Stimulated activated CD8-positive, alpha-beta memory T cell treated with anti-CD3 and anti-CD28 coated beads, Interleukin-7, amount 100 ng/mL, for 4 hours (primary cell): ENCODE data around the gene MGST2.

Experiments used
- DNase-seq, 2 donors: peaks; one replicate each; pipeline ENCODE4 v3.0.0-alpha.2; 2020; ENCODE audit warnings: low read depth in 2 of 2

Gene MGST2

DNA sequence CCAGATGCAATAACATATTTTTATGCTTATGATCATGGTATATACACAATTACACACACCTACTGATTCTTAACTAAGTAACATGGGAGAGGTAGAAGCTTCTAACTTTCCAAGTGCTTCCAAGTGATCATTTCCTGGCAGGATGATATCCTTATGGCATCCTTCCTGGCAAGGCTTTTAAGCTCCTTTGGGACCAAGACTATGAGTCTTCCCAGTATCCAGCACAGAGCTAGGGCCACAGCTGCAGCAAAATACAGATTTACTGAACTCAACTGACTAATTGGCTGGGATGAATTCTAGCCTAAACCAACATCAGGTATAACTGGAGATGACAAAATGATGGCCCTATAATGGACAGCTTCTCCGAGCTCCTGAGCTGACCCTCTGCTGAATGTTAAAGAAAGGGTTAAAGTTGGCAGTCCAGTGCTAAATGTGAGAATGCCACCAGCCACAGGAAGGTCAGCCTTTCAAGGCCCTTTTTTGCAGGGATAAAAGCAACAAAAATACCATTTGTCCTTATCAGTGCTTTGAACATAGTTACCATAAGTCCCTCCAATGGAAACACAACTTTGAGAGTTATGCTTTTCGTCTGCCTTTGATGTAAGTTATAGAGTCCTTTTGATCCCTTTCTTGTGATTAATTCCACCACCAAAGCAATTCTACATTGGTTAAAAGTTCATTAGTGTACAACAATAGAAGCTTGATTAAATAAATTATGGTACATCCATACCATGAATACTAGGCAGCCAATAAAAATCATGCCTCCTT, 73.4 kb downstream of the MGST2 start:
- DNase-seq: no peak

DNA sequence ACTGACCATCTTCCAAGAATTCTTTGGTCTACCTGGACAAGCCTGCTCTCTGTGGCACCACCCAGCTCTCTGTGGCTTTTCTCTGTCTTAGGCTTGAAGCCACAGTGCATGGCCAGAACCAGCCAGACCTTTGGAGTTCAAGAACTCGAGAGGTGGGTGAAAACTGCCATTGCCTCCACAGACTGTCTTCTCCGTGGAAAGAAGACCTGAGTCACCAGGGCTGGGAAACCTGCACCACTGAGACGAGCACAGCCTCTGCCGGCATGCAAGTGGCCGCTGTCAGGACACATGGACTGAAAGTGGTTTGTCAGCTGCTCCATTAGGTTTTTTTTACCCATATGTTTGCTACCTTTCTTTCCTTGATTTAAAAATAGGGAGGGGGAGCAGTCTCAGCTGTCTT, 74.5 kb downstream of the MGST2 start:
- no peak for DNase-seq

DNA sequence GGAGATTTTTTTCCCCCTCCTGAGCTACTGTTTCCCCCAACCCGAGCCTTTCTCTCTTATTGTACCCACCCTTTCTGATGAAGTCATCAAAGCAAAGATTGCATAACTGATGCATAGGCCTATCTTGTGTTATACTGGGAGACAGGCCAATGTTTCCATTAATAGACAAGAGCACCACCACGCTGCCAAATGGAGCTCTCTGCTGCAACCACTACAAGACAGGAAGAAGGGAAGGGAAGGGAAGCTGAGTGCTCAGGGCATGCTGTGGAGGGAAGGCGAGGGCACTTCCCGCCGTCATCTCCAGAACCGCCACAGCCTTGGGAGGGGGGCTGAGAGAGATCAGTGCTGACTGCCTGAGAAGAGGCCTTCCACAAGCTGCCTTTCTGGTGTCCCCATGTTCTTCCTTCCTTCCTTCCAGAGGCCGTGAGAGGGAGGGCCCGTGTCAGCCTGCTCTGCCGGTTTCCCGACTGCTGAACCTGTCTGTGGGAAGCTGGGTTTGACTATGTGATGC, 75.0 kb downstream of the MGST2 start:
- DNase-seq: no peak

DNA sequence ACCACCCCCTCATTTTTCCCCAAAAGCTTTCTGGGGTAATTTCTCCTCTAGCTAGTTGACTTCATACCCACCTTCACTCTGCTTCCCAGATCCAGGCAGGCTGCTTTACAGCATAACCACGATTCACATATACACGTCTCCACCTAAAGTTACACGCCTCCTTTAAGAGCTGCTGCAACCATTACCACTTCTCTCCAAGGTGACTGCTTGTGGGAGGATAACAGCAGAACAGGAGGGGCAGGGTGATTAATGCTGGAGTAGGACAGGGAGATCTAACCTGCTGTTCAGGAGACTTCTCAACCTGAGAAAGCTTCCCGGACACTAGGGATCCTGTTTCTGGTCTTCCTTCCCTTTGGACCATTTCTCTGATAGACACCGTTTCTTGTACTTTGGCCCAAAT, 77.4 kb downstream of the MGST2 start:
- no peak for DNase-seq

DNA sequence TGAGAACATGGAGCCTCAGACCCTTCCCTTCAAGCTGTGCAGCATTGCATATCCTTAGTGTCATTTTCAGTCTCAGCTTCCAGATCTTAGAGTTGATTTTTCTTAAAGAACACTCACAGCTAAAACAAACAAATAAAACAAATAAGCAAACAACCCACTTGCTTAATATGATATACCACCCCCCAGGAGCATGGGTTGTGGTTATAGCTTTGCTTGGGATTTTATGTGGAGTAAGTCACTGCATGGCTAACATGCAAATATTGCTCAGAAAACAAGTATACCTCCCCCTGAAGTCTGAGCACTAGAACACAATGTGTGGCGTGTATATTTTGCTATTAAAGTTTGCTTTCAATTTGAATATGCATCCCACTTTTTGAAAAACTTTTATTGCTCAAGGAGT, 78.6 kb downstream of the MGST2 start:
- no peak for DNase-seq

DNA sequence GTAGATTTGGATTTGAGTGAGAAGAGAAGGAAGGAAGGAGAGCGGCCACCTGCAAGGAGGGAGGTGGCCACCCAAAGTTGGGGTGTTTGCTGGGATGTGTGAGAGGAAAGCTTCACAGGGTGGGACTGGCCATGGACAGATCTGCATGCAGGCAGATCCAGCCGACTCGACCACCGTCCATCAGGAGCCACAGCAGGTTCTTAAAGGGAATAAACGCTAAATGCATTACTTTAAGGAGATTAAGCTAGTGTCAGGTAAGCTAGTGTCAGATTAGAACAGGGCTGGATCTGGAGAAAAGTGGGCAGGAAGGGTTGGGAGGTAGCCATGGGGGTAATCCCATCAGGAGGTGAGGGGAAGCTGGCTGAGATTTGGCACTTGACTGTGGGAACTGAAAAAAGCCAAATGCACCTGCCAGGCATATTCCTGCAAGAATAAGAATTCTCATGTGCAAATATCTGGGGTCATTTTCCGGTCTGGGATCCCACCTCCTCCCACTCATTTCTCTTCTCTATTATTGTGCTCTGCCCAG, 79.6 kb downstream of the MGST2 start:
- DNase-seq: no peak

DNA sequence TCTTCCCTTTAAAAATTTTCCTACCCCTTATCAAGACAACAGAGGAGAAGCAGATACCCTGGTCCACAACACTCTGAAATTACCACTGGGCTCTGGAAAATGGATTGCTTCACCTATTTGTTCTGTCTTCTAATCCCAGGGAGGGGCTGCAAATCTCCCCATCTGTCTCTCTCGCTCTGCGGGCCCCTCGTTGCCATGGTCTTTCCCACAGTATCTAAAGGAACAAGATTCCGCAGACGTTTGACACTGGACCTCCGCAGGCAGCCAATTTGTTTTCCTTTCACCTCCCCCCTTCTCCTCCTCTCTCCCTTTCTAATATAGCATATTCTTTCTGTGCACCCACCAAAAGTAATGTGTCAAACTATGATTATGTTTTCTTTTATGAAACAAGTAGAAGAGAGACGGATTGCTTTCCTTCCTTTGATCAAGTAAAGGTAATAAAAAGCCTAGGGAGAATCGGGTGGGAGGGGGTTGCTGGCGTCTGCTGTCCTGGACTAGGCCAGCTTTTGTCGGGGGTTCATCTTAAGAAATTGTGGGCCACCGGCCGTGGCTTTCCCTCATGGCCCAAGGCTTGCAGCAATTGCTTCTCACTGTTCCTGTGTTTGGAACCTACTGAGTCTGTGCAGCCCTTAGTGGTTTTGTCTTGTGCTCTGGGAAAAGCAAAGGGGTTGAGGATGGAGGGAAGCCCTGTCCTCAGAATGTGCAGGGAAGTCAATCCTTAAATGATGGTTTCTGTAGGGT, 81.0 kb downstream of the MGST2 start:
- DNase-seq: no peak

DNA sequence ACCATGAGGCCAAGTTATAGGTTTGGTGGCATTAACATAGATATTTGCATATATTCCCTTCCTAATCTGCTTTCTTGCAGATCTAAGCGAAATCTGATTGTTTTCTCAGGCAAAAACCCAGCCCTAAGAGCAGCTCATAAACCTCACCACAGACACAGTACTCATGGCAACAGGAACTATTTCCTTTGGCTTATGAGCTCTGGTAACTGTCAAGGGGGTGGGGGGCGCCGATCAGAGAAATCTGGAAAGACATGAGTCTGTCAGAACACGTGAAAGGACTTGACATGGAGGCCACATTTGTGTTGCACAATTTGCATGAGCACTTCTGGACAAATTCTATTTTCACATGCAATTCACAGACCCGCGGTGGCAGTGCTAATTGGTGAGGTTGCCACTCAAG, 83.7 kb downstream of the MGST2 start:
- no peak for DNase-seq

DNA sequence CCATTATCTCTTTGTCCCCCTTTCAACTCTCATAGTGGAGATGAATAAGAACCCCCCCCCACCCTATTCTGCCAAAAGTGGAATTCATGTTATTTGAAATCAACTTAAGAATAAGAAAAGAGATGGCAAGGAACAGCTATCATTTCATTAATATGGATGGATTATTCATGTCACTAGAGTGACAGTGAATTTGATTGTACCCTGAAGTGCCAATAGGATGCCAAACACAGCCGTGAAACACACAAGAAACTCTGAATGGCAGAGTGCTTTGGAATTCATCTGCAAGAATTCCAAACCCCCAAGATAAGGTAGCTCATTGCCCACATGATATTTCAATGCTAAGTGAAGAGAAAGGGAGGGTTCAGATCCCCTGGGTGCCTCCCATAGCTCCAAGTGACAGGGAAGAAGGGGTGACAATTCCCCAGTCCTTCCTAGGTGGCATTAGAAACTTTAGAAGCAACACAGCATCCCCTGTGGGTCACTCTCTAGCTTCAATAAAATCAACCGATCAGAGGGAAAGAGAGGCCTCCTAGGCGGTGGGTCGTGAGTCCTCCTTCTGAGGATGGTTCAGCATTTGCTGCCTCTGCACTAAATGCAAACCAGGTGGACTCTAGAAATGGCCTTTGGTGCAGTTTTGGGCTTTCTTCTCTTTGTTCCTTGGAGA, 84.3 kb downstream of the MGST2 start:
- DNase-seq: no peak

DNA sequence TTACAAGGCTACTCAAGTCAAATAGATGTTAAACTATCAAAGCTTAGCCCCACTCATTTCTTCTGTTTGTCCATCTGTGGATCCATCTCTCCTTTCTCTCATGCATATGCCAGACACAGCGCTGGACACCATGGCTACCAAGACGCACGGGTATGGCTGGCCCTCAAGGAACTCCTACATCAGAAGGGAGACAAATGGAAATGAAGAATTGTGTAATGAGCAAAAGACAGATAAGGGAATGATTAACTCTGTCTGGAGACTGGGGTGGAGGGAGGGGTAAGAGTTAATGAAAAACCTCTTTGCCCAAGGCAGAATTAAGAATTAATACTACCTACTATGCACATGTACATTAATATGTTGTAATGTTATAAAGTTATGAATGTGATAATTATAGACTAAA, 88.1 kb downstream of the MGST2 start:
- DNase-seq: no peak
